MCF 10A (cell line): Measurements from ENCODE around the gene SLC3A2. TPM values are rescaled to one million over a fixed set of nuclear protein-coding genes. Genes with fewer than 3 reads are reported as not detected.

Experiments
- BruUV-seq: library from RNA; stranded (reverse); fragments of 400-500 nt; replicated peaks from 2 replicates; lab custom pipeline; 2021; lab: Mats Ljungman, UMichigan
- CTCF ChIA-PET: fragments of 300-600 bp; sonication (Branson Sonifier 250); formaldehyde crosslinking; extraction: SDS; loops from one replicate; lab custom pipeline; 2021; ENCODE audit warnings: antibody characterized with exemption, inconsistent platforms; lab: Yijun Ruan, JAX
- POLR2A ChIA-PET: fragments of 300-600, 350-650 bp; sonication (Branson Sonifier 250); formaldehyde crosslinking; extraction: SDS; loops from one replicate; lab custom pipeline; 2020; ENCODE audit warnings: antibody characterized with exemption, inconsistent platforms; lab: Yijun Ruan, JAX
- DNase-seq: peaks from one replicate; pipeline ENCODE4 v3.0.0-alpha.2; 2018; ENCODE audit not compliant: unreplicated experiment
- H3K27ac Mint-ChIP-seq: one replicate; pipeline ENCODE4 v1.8.0; 2022; ENCODE audit warnings: mild to moderate bottlenecking, low read depth, mixed read lengths; ENCODE audit not compliant: unreplicated experiment
- H3K27me3 Mint-ChIP-seq: one replicate; pipeline ENCODE4 v1.8.0; 2022; ENCODE audit warnings: mixed read lengths; ENCODE audit not compliant: insufficient read depth, unreplicated experiment
- H3K36me3 Mint-ChIP-seq: one replicate; pipeline ENCODE4 v1.8.0; 2022; ENCODE audit warnings: mild to moderate bottlenecking, moderate library complexity, mixed read lengths; ENCODE audit not compliant: insufficient read depth, unreplicated experiment
- H3K4me1 Mint-ChIP-seq: one replicate; pipeline ENCODE4 v1.8.0; 2022; ENCODE audit warnings: mixed read lengths; ENCODE audit not compliant: insufficient read depth, unreplicated experiment
- H3K4me3 Mint-ChIP-seq: one replicate; pipeline ENCODE4 v1.8.0; 2022; ENCODE audit warnings: mild to moderate bottlenecking, moderate library complexity, mixed read lengths; ENCODE audit not compliant: unreplicated experiment
- H3K9me3 Mint-ChIP-seq: one replicate; pipeline ENCODE4 v1.8.0; 2022; ENCODE audit warnings: mixed read lengths; ENCODE audit not compliant: unreplicated experiment
- CTCF ChIP-seq: fragments of 200-600 bp; IDR thresholded peaks from one replicate; pipeline ENCODE4 v1.8.0; 2022; ENCODE audit warnings: antibody characterized with exemption, mild to moderate bottlenecking; ENCODE audit not compliant: unreplicated experiment
- intact Hi-C: fragments of 100-400 bp; cut with micrococcal nuclease; formaldehyde crosslinking; loops from 2 replicates; pipeline ENCODE4 v1.14.1; 2022
- total RNA-seq: library from RNA; stranded (reverse); gene quantifications from 2 replicates; pipeline ENCODE4 v1.2.3, GENCODE V29; 2022

SLC3A2 gene
- total RNA-seq, 1 experiment from 2014 or later, result 896 TPM

GRCh38 chr11:62925308-62925707 lies 44.6 kb downstream of the SLC3A2 start:
- Mint-ChIP-seq H3K9me3 (no peaks in the 10 kb centered on the region), H3K36me3 (no peaks in the 10 kb centered on the region), H3K4me3 (no peak overlapping the region), H3K27me3 (peaks cover 31% of the 10 kb centered on the region), H3K27ac (no peak overlapping the region), H3K4me1 (peaks cover 17% of the 10 kb centered on the region)
- intact Hi-C loops, result no loop called here
- POLR2A ChIA-PET, result no interaction called here
- no peak for DNase-seq
- CTCF ChIA-PET, result interaction anchor here (0.6 kb wide), 1 partner anchor 20 kb away, joined by 4 read pairs; no protein-coding TSS in a partner anchor
- TF ChIP-seq CTCF, result no peak
- BruUV-seq, result no TSS peak

- Mint-ChIP-seq H3K36me3 (no peaks in the 10 kb centered on the region), H3K4me3 (no peak overlapping the region), H3K9me3 (no peaks in the 10 kb centered on the region), H3K4me1 (peaks cover 17% of the 10 kb centered on the region), H3K27me3 (peaks cover 31% of the 10 kb centered on the region), H3K27ac (no peak overlapping the region)
- intact Hi-C loops, result no loop called here
- ChIA-PET CTCF (interaction anchor here (0.6 to 2.2 kb wide), 2 partner anchors 20 kb away, joined by 4 to 16 read pairs; no protein-coding TSS in a partner anchor), POLR2A (no interaction called here)
- TF ChIP-seq CTCF, result no peak
- no peak for DNase-seq
- BruUV-seq, result no TSS peak
Measured at GRCh38 chr11:62925745-62926679, 45.3 kb downstream of the SLC3A2 start.

GRCh38 chr11:62926680-62927455 lies 46.2 kb downstream of the SLC3A2 start:
- no peak overlapping the region for H3K27ac Mint-ChIP-seq
- H3K4me3 Mint-ChIP-seq, result no peak overlapping the region
- H3K36me3 Mint-ChIP-seq, result no peaks in the 10 kb centered on the region
- peaks cover 30% of the 10 kb centered on the region for H3K27me3 Mint-ChIP-seq
- intact Hi-C loops, result no loop called here
- no peaks in the 10 kb centered on the region for H3K9me3 Mint-ChIP-seq
- no peak for DNase-seq
- TF ChIP-seq CTCF, result no peak
- H3K4me1 Mint-ChIP-seq, result peaks cover 14% of the 10 kb centered on the region
- BruUV-seq, result no TSS peak
- POLR2A ChIA-PET, result interaction anchor here (0.6 kb wide), 1 partner anchor 1528 kb away, joined by 3 read pairs; no protein-coding TSS in a partner anchor
- CTCF ChIA-PET, result interaction anchor here (2.2 kb wide), 1 partner anchor 20 kb away, joined by 16 read pairs; no protein-coding TSS in a partner anchor
